IPS-15b (cell line): ENCODE measurements around the gene KAT7.

Experiments used
- H3K27me3 ChIP-seq: one replicate; pipeline ENCODE4 v1.6.1; 2013; ENCODE audit warnings: low read length; ENCODE audit not compliant: control insufficient read depth, insufficient read depth
- H3K36me3 ChIP-seq: one replicate; pipeline ENCODE4 v1.6.1; 2013; ENCODE audit warnings: low read length; ENCODE audit not compliant: control insufficient read depth, insufficient read depth
- H3K4me1 ChIP-seq: one replicate; pipeline ENCODE4 v1.6.1; 2013; ENCODE audit warnings: mild to moderate bottlenecking, low read length; ENCODE audit not compliant: control insufficient read depth, insufficient read depth
- H3K4me3 ChIP-seq: one replicate; pipeline ENCODE4 v1.5.1; 2013; ENCODE audit warnings: low read depth, low read length
- H3K9ac ChIP-seq: one replicate; pipeline ENCODE4 v1.6.1; 2013; ENCODE audit warnings: low read depth, mild to moderate bottlenecking, low read length
- H3K9me3 ChIP-seq: one replicate; pipeline ENCODE4 v1.6.1; 2013; ENCODE audit warnings: mild to moderate bottlenecking, low read length; ENCODE audit not compliant: control insufficient read depth, insufficient read depth

The KAT7 gene

GRCh38 chr17:49788478-49789242 lies at the start of gene KAT7:
TSS of gene KAT7 (plus strand) at chr17:49788681. CDS start at chr17:49788835, 154 bp downstream.
- H3K4me1 ChIP-seq, result peaks cover 3% of the 10 kb centered on the region
- H3K27me3 ChIP-seq, result no peaks in the 10 kb centered on the region
- H3K36me3 ChIP-seq, result peaks cover 15% of the 10 kb centered on the region
- peak within 1 kb of the TSS; percentile 96 for H3K4me3 ChIP-seq
- H3K9ac ChIP-seq, result peak within 1 kb of the TSS; percentile 98
- H3K9me3 ChIP-seq, result no peaks in the 10 kb centered on the region

DNA sequence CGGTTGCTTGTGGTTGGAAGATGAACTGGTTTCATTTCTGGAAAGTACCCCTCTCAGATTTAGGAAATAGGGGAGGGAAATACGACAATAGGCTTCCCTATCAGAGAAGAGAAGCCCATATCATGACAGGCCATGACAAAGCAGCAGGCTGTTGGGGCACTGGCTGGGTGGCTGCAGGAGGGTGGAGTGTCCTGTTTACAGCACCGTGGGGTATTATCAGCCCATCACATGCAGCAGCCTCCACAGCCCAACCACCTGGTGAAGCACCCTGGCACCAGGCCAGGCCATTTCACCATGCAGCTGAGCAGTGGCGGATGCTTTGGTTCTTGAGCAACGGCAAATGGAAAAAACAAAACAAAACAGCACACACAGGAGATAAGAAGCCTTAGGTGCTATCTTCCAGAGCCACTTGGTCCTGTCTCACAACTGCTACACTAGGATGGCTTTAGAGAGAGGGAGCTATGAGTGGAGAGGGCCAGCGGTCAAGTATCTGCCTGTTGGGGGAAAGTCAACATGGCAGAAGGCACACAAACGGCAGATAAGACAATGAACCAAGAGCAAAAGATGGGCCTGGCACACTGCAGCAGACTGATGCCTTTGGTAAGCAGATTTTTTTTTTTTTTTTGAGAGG lies 48.7 kb upstream of the KAT7 start:
- Histone ChIP-seq H3K4me3 (no peak overlapping the region), H3K4me1 (no peaks in the 10 kb centered on the region)

DNA sequence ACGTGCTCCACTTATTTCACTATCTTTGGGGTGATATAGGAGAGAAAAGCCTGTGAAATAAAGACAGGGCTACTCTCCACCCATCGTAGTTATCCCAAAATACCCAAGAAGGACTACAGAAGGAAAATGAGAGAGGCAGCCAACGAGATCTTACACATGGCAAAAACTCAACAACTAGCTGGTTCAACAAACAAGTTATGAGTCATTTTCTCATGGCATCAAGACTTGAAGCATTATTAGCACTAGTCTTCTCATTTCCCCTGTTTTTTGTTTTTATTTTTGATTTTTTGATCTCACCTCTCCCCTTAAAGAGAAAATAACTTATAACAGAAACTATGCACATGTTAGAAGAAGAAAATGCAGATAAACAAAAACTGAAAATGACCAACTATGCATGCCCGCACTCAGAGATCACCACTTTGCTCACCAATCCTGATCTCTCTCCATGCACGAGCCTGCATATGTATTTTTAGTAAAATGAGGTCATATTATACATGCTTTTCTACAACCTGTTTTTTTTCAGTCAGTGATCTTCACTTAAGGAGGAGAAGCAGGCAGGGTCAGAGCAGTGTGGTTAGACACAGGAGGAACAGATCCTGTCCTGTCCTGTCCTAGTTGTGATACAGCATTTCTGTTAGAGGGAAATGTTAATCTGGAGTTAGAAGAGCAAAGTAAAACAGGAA lies 47.3 kb upstream of the KAT7 start:
- Histone ChIP-seq H3K4me1 (no peaks in the 10 kb centered on the region), H3K27me3 (no peaks in the 10 kb centered on the region), H3K36me3 (no peaks in the 10 kb centered on the region), H3K9ac (no peak overlapping the region), H3K9me3 (no peaks in the 10 kb centered on the region), H3K4me3 (no peak overlapping the region)

More for the DNA sequence above, 48.7 kb upstream of the KAT7 start:
- H3K27me3 ChIP-seq, result no peaks in the 10 kb centered on the region
- H3K36me3 ChIP-seq, result no peaks in the 10 kb centered on the region
- no peak overlapping the region for H3K9ac ChIP-seq
- no peaks in the 10 kb centered on the region for H3K9me3 ChIP-seq

GRCh38 chr17:49741692-49742076 lies 46.8 kb upstream of the KAT7 start:
- H3K36me3 ChIP-seq, result no peaks in the 10 kb centered on the region
- no peak overlapping the region for H3K4me3 ChIP-seq
- H3K9ac ChIP-seq, result no peak overlapping the region
- H3K27me3 ChIP-seq, result no peaks in the 10 kb centered on the region
- no peaks in the 10 kb centered on the region for H3K9me3 ChIP-seq
- no peaks in the 10 kb centered on the region for H3K4me1 ChIP-seq

GRCh38 chr17:49742166-49742638 lies 46.3 kb upstream of the KAT7 start:
- no peaks in the 10 kb centered on the region for H3K9me3 ChIP-seq
- no peaks in the 10 kb centered on the region for H3K27me3 ChIP-seq
- peak overlapping the region; percentile 24 for H3K9ac ChIP-seq
- H3K4me3 ChIP-seq, result no peak overlapping the region
- H3K4me1 ChIP-seq, result no peaks in the 10 kb centered on the region
- no peaks in the 10 kb centered on the region for H3K36me3 ChIP-seq

GRCh38 chr17:49745175-49746139 lies 43.0 kb upstream of the KAT7 start:
- Histone ChIP-seq H3K4me1 (no peaks in the 10 kb centered on the region), H3K36me3 (no peaks in the 10 kb centered on the region), H3K9ac (no peak overlapping the region), H3K4me3 (no peak overlapping the region), H3K9me3 (no peaks in the 10 kb centered on the region), H3K27me3 (no peaks in the 10 kb centered on the region)

- Histone ChIP-seq H3K9ac (no peak overlapping the region), H3K4me1 (no peaks in the 10 kb centered on the region), H3K36me3 (no peaks in the 10 kb centered on the region), H3K9me3 (no peaks in the 10 kb centered on the region), H3K4me3 (no peak overlapping the region), H3K27me3 (no peaks in the 10 kb centered on the region)
Measured at GRCh38 chr17:49746791-49747490, 41.5 kb upstream of the KAT7 start.

DNA sequence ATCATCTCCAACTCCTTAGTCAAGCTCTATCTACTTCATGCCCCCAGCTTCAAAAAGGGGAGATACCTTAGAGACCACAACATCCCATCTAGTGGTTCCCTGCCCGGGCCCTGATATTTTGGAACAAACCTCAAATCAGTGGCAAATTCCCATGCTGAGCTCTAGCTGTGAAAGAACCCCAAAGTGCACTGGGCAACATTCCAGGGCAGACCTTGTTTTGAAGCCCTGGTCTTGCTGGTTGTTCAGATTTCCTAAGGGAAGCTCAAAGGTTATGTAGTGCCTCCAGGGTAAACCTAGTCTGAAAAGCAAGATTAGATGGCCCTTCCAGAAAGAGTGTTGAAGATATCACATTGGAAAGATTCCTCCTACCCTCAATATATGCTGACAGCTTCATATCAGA lies 40.8 kb upstream of the KAT7 start:
- Histone ChIP-seq H3K9me3 (no peaks in the 10 kb centered on the region), H3K36me3 (no peaks in the 10 kb centered on the region), H3K4me1 (no peaks in the 10 kb centered on the region), H3K9ac (no peak overlapping the region), H3K27me3 (no peaks in the 10 kb centered on the region), H3K4me3 (no peak overlapping the region)

DNA sequence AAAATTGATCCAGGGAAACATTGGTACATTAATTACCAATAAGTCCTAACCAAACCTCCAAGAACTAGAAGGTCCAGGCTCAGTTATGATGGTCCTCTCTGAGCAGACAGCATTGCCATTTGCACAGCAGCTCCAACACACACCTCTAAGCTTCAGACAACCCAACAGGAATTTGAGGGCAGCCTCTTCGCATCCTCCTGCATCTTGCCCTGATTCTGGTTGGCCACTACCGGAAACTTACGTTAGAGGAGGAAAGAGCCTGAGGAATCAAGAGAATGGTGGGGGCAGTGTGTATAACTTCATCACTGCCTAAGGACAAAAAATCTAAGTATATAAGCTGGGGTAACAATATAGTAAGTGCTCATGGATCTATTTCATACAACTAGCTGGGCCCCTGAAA lies 40.3 kb upstream of the KAT7 start:
- H3K27me3 ChIP-seq, result no peaks in the 10 kb centered on the region
- H3K9ac ChIP-seq, result no peak overlapping the region
- H3K9me3 ChIP-seq, result no peaks in the 10 kb centered on the region
- no peaks in the 10 kb centered on the region for H3K36me3 ChIP-seq
- no peaks in the 10 kb centered on the region for H3K4me1 ChIP-seq
- no peak overlapping the region for H3K4me3 ChIP-seq

DNA sequence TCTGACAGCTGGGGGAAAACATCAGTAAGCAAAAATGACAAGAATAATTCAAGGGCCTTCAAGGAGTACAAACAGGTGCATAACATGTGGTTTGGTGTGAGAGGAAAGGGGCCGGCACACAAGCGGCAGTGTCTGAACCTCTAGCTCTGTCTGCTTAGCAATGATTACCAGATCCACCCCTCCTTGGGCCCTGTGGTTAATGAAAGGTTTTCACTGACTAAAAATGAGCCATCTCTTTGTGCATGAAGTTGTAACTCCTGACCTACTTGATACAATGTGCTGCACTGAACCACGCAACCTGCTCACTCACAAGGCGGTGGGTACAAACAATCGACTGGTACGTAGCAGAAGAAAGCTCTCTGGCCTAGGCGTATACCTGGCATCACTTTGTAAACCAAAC lies 39.7 kb upstream of the KAT7 start:
- Histone ChIP-seq H3K36me3 (no peaks in the 10 kb centered on the region), H3K9ac (no peak overlapping the region), H3K4me1 (no peaks in the 10 kb centered on the region), H3K9me3 (no peaks in the 10 kb centered on the region), H3K27me3 (no peaks in the 10 kb centered on the region), H3K4me3 (no peak overlapping the region)

DNA sequence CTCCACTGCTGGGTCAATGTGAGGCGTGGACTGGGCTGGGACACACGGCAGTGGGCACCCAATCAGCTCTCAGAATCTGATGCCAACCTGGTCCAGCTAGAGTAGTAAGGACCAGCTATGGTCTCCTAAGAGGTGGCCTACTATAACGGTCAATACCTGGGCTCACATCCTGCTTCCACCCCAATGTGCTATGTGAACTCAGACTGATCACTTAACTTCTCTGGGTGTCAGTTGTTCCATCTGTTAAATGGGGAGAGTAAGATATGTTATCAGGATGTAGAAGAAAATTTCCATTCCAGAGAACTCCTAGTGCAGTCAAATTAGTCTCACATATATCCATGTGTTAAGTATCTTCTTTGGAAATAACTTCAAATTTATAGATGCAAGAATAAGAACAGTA lies 38.8 kb upstream of the KAT7 start:
- no peaks in the 10 kb centered on the region for H3K4me1 ChIP-seq
- no peak overlapping the region for H3K9ac ChIP-seq
- H3K36me3 ChIP-seq, result no peaks in the 10 kb centered on the region
- no peak overlapping the region for H3K4me3 ChIP-seq
- H3K9me3 ChIP-seq, result no peaks in the 10 kb centered on the region
- H3K27me3 ChIP-seq, result no peaks in the 10 kb centered on the region
